WTC11 (cell line): ENCODE data around the gene CACNB4. TPM values are rescaled to one million over a fixed set of nuclear protein-coding genes. Genes with fewer than 3 reads are reported as not detected.

Experiments used
- ATAC-seq: fragments of 200-7000 bp; cut with Tn5 transposase; 2 replicates; pipeline ENCODE4 v1.10.0; 2021; ENCODE audit warnings: mild to moderate bottlenecking, moderate library complexity
- CTCF ChIA-PET: fragments of 300-600 bp; sonication (Branson Sonifier 250); formaldehyde crosslinking; loops from one replicate; lab custom pipeline; 2021; ENCODE audit warnings: antibody characterized with exemption; lab: Charles Lee
- POLR2A ChIA-PET: fragments of 350-600 bp; sonication (Branson Sonifier 250); formaldehyde crosslinking; loops from one replicate; lab custom pipeline; 2021; ENCODE audit warnings: antibody characterized with exemption; lab: Charles Lee
- DNase-seq: peaks from one replicate; pipeline ENCODE4 v3.0.0; 2021; ENCODE audit warnings: low spot score
- H3K27ac Mint-ChIP-seq: 2 replicates; pipeline ENCODE4 v1.8.0; 2021; ENCODE audit warnings: mixed read lengths
- H3K27me3 Mint-ChIP-seq: 2 replicates; pipeline ENCODE4 v1.8.0; 2021; ENCODE audit warnings: low read depth, mild to moderate bottlenecking, moderate library complexity, mixed read lengths
- H3K36me3 Mint-ChIP-seq: 2 replicates; pipeline ENCODE4 v1.8.0; 2021; ENCODE audit warnings: mixed read lengths
- H3K4me1 Mint-ChIP-seq: 2 replicates; pipeline ENCODE4 v1.8.0; 2022; ENCODE audit warnings: mixed read lengths
- H3K4me3 Mint-ChIP-seq: 2 replicates; pipeline ENCODE4 v1.8.0; 2021; ENCODE audit warnings: mild to moderate bottlenecking, moderate library complexity, mixed read lengths
- H3K9me3 Mint-ChIP-seq: 2 replicates; pipeline ENCODE4 v1.8.0; 2021; ENCODE audit warnings: mixed read lengths
- AR ChIP-seq: fragments of 250-450 bp; sonication (Bioruptor Pico); IDR thresholded peaks from 2 replicates; pipeline ENCODE4 v1.9.0; 2021; ENCODE audit warnings: mild to moderate bottlenecking
- E2F5 ChIP-seq: sonication (generic); formaldehyde crosslinking; IDR thresholded peaks from 2 replicates; pipeline ENCODE4 v1.8.1; 2022; ENCODE audit warnings: mild to moderate bottlenecking, moderate library complexity, missing genetic modification reagents
- EMX1 ChIP-seq: fragments of 250-450 bp; sonication (Bioruptor Pico); IDR thresholded peaks from 2 replicates; pipeline ENCODE4 v1.8.0; 2021; ENCODE audit warnings: mild to moderate bottlenecking
- ESRRA ChIP-seq: sonication (generic); formaldehyde crosslinking; IDR thresholded peaks from 2 replicates; pipeline ENCODE4 v1.8.1; 2022; ENCODE audit warnings: mild to moderate bottlenecking, missing genetic modification reagents, borderline replicate concordance
- FOXK1 ChIP-seq: sonication (generic); formaldehyde crosslinking; IDR thresholded peaks from 2 replicates; pipeline ENCODE4 v1.8.0; 2022; ENCODE audit warnings: mild to moderate bottlenecking, moderate library complexity, missing genetic modification reagents
- FOXP1 ChIP-seq: sonication (generic); formaldehyde crosslinking; IDR thresholded peaks from 2 replicates; pipeline ENCODE4 v1.8.0; 2022; ENCODE audit warnings: missing genetic modification reagents, mild to moderate bottlenecking, moderate library complexity, borderline replicate concordance
- GRHL2 ChIP-seq: fragments of 250-450 bp; sonication (Bioruptor Pico); IDR thresholded peaks from 2 replicates; pipeline ENCODE4 v1.8.0; 2022; ENCODE audit warnings: mild to moderate bottlenecking, moderate library complexity; ENCODE audit not compliant: insufficient replicate concordance, severe bottlenecking
- IRF2 ChIP-seq: sonication (generic); formaldehyde crosslinking; IDR thresholded peaks from 2 replicates; pipeline ENCODE4 v1.8.0; 2022; ENCODE audit warnings: low read depth, missing genetic modification reagents, borderline replicate concordance
- KAT7 ChIP-seq: sonication (generic); formaldehyde crosslinking; IDR thresholded peaks from 2 replicates; pipeline ENCODE4 v1.8.1; 2023; ENCODE audit warnings: missing genetic modification reagents, mild to moderate bottlenecking, borderline replicate concordance
- MLX ChIP-seq: sonication (generic); formaldehyde crosslinking; IDR thresholded peaks from 2 replicates; pipeline ENCODE4 v1.8.1; 2023; ENCODE audit warnings: mild to moderate bottlenecking, missing genetic modification reagents, moderate library complexity
- RORB ChIP-seq: fragments of 250-450 bp; sonication (Bioruptor Pico); IDR thresholded peaks from 2 replicates; pipeline ENCODE4 v1.9.0; 2021; ENCODE audit warnings: mild to moderate bottlenecking
- USF2 ChIP-seq: sonication (generic); formaldehyde crosslinking; IDR thresholded peaks from 2 replicates; pipeline ENCODE4 v1.8.1; 2023; ENCODE audit warnings: mild to moderate bottlenecking, missing genetic modification reagents, moderate library complexity
- ZBTB43 ChIP-seq: sonication (generic); formaldehyde crosslinking; IDR thresholded peaks from 2 replicates; pipeline ENCODE4 v1.8.1; 2023; ENCODE audit warnings: mild to moderate bottlenecking, missing genetic modification reagents
- ZMAT4 ChIP-seq: fragments of 250-450 bp; sonication (Bioruptor Pico); IDR thresholded peaks from 2 replicates; pipeline ENCODE4 v1.9.0; 2021; ENCODE audit warnings: mild to moderate bottlenecking
- ZNF219 ChIP-seq: sonication (generic); formaldehyde crosslinking; IDR thresholded peaks from 2 replicates; pipeline ENCODE4 v1.8.0; 2023; ENCODE audit warnings: missing genetic modification reagents, mild to moderate bottlenecking, borderline replicate concordance
- ZNF281 ChIP-seq: sonication (generic); formaldehyde crosslinking; IDR thresholded peaks from 2 replicates; pipeline ENCODE4 v1.8.0; 2023; ENCODE audit warnings: mild to moderate bottlenecking, missing genetic modification reagents
- ZNF317 ChIP-seq: sonication (generic); formaldehyde crosslinking; IDR thresholded peaks from 2 replicates; pipeline ENCODE4 v1.8.1; 2023; ENCODE audit warnings: low read depth, mild to moderate bottlenecking, moderate library complexity, missing genetic modification reagents, borderline replicate concordance
- ZNF512 ChIP-seq: sonication (generic); formaldehyde crosslinking; IDR thresholded peaks from 2 replicates; pipeline ENCODE4 v1.8.1; 2022; ENCODE audit warnings: missing genetic modification reagents, borderline replicate concordance
- ZNF671 ChIP-seq: fragments of 250-450 bp; sonication (Bioruptor Pico); IDR thresholded peaks from 2 replicates; pipeline ENCODE4 v1.8.0; 2021; ENCODE audit warnings: mild to moderate bottlenecking
- total RNA-seq: library from RNA; stranded (reverse); gene quantifications from 3 replicates; pipeline ENCODE4 v1.2.3, GENCODE V29; 2021

The CACNB4 gene
- total RNA-seq, 1 experiment from 2014 or later = 4.7 TPM

GRCh38 chr2:152012697-152013096 lies 86.1 kb downstream of the CACNB4 start (continued):
- TF ChIP-seq ESRRA (CRISPR knock-in tag) (no peak), USF2 (CRISPR knock-in tag) (no peak), IRF2 (CRISPR knock-in tag) (no peak)

GRCh38 chr2:152011724-152012123 lies 87.1 kb downstream of the CACNB4 start:
- CTCF ChIA-PET = interaction anchor here (1.0 kb wide), 1 partner anchor 13 kb away, joined by 3 read pairs; no protein-coding TSS in a partner anchor
- no peaks in the 10 kb centered on the region for H3K27me3 Mint-ChIP-seq
- POLR2A ChIA-PET = no interaction called here
- no peak for ATAC-seq
- H3K4me1 Mint-ChIP-seq = no peaks in the 10 kb centered on the region
- H3K27ac Mint-ChIP-seq = no peak overlapping the region
- H3K4me3 Mint-ChIP-seq = no peak overlapping the region
- no peaks in the 10 kb centered on the region for H3K36me3 Mint-ChIP-seq
- no peak for DNase-seq
- H3K9me3 Mint-ChIP-seq = no peaks in the 10 kb centered on the region
- TF ChIP-seq ZNF671 (CRISPR knock-in tag) (no peak), ZMAT4 (CRISPR knock-in tag) (no peak), E2F5 (no peak), ZNF512 (CRISPR knock-in tag) (no peak), ZNF281 (CRISPR knock-in tag) (no peak), EMX1 (CRISPR knock-in tag) (no peak), KAT7 (CRISPR knock-in tag) (no peak), ZNF317 (CRISPR knock-in tag) (no peak)
- TF ChIP-seq, all 79 proteins: peak for 0

- POLR2A ChIA-PET = no interaction called here
- CTCF ChIA-PET = interaction anchor here (0.6 kb wide), 1 partner anchor 31 kb away, joined by 3 read pairs; no protein-coding TSS in a partner anchor
- no peak for ATAC-seq
- TF ChIP-seq ZNF512 (CRISPR knock-in tag) (no peak), MLX (CRISPR knock-in tag) (no peak), ZBTB43 (CRISPR knock-in tag) (no peak), AR (CRISPR knock-in tag) (no peak), KAT7 (CRISPR knock-in tag) (no peak), GRHL2 (no peak), FOXK1 (CRISPR knock-in tag) (no peak), ZNF219 (no peak), FOXP1 (CRISPR knock-in tag) (no peak), RORB (CRISPR knock-in tag) (no peak)
Observed at GRCh38 chr2:152005607-152006006, 93.2 kb downstream of the CACNB4 start.

More at GRCh38 chr2:152005607-152006006, 93.2 kb downstream of the CACNB4 start:
- H3K4me3 Mint-ChIP-seq = no peak overlapping the region
- no peaks in the 10 kb centered on the region for H3K27me3 Mint-ChIP-seq
- no peaks in the 10 kb centered on the region for H3K36me3 Mint-ChIP-seq
- peaks cover 16% of the 10 kb centered on the region for H3K4me1 Mint-ChIP-seq
- no peak overlapping the region for H3K27ac Mint-ChIP-seq
- DNase-seq = no peak
- no peaks in the 10 kb centered on the region for H3K9me3 Mint-ChIP-seq
